Hematopoietic multipotent progenitor cell treated with erythropoietin and hydrocortisone succinate and interleukin-3 and kit ligand, for 17 days (in vitro differentiated cells): Measurements from ENCODE around the gene UBAP2.
A peak's percentile ranks its signal among the peaks of the same experiment; 100 is the strongest.
"Not testable (repeated sequence)": the region's sequence is repeated elsewhere in the genome, so short reads cannot be mapped to it uniquely, and the experiment has no call there.

ENCODE experiments used
- DNase-seq: peaks from one replicate; pipeline ENCODE4 v3.0.0-alpha.2; 2015; ENCODE audit warnings: low spot score

The UBAP2 gene

DNA sequence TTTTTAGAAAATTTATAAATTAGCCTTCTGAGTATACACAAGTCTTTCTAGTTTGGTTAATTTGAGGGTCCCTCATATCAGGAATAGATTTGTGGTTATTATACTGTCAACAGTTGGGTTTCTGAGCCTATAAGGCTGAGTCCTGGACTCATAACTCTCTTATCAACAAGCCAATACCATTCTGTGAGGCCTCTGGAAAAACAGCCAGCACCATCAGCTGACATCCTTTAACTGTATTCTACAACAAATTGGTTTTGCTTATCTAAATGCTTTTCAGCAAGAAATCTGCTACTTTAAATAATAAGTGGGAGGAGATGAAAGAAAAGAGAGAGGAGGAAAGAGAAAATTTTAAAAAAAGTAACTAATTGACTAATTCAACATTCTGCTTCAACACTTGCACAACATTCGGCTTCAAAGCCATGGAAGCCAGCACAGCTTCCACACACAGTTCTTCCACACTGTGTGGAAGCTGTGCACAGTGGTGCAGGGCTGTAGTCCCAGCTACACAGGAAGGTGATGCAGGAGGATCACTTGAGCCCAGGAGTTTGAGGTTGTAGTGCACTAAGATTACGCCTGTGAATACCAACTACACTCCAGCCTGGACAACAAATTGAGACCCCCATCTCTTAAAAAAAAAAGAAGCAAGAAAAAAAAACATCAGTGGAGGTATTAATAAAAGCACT, 84.5 kb downstream of the UBAP2 start:
- no peak for DNase-seq

DNA sequence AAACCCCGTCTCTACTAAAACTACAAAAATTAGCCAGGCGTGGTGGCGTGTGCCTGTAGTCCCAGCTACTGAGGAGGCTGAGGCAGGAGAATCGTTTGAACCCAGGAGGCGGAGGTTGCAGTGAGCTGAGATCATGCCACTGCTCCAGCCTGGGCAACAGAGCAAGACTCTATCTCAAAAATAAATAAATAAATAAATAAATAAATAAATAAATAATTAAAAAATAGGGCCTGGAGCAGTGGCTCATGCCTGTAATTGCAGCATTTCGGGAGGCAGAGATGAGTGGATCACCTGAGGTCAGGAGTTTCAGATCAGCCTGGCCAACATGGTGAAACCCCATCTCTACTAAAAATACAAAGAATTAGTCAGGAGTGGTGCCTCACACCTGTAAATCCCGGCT, 86.2 kb downstream of the UBAP2 start:
- DNase-seq, result not testable (repeated sequence)

- no peak for DNase-seq
Measured at GRCh38 chr9:33959725-33960124, 89.0 kb downstream of the UBAP2 start.

DNA sequence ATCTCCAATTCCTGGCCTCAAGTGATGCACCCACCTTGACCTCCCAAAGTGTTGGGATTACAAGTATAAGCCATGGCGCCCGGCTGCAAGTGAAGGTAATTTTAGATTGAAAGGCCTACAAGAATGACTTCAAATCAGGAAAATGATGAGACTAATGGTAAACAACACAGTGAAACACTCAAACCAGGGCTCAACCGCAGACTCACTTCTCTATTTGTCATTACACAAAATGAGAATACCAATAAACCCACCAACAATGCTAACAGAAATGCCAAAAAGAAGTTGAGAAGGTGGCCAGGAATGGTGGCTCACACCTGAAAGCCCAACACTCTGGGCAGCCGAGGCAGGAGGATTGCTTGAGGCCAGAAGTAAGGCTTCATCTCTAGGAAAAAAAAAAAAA, 92.1 kb downstream of the UBAP2 start:
- no peak for DNase-seq

DNA sequence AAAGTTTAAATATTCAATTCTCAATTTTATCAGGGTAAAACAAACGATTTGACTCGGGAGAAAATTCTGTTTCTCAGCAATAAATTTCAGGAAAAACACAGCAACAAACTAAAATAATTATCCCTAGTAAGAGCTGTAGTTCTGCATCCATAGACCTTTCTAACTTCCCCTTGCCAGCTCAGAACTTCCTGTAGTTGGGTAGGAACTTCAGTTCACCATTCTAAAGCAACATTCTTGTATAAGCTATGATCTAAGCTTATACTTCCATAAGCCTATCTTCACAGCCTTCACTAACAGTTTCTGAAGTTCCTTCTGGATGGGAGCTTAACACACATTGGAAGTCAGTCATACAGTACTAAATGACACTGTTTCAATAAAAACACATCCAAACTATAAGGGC, 96.6 kb downstream of the UBAP2 start:
- no peak for DNase-seq

- no peak for DNase-seq
Measured at GRCh38 chr9:33950371-33950770, 98.3 kb downstream of the UBAP2 start.

- DNase-seq, result no peak
Measured at GRCh38 chr9:33946779-33947535, 101.7 kb downstream of the UBAP2 start.

- DNase-seq, result no peak
Measured at GRCh38 chr9:33943389-33943788, 105.3 kb downstream of the UBAP2 start.

- DNase-seq, result no peak
Measured at GRCh38 chr9:33942471-33943083, 106.1 kb downstream of the UBAP2 start.

DNA sequence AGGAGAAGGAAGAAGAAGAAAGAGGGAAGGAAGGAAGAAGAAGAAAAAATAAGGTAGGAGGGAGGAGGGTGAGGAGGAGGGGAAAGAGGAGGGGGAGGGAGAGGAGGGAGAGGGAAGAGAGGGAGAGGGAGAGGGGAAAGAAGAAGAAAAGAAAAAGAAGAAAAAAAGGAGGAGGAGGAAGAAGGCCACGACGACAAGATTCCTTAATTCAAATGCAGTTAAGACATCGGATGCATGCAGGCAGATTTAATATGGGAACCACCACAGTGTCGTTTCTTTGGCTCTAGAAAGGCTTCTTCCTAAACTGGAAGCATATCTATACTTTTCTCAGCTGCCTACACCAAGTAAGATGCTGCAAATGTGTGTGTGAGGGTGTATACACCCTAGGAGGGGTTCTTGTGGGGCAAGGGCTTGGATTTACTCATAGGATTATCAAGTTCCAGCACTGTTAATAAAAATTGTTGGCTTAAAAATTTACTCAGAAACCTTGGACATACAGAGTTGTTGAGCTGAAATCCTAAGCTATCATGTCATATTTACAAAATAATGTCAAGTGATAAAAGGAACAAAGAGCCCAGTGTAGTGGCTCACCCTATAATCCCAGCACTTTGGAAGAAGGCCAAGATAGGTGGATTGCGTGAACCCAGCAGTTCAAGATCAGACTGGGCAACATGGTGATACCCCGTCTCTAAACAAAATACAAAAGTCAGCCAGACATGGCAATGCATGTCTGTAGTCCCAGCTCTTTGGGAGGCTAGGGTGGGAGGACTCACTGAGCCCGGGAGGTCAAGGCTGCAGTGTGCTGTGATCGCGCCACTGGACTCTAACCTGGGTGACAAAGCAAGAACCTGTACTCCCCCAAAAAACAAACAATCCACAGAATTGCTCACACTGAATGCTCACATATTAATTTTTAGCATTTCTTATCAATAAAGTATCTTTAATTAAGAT, 108.5 kb downstream of the UBAP2 start:
- no peak for DNase-seq

DNA sequence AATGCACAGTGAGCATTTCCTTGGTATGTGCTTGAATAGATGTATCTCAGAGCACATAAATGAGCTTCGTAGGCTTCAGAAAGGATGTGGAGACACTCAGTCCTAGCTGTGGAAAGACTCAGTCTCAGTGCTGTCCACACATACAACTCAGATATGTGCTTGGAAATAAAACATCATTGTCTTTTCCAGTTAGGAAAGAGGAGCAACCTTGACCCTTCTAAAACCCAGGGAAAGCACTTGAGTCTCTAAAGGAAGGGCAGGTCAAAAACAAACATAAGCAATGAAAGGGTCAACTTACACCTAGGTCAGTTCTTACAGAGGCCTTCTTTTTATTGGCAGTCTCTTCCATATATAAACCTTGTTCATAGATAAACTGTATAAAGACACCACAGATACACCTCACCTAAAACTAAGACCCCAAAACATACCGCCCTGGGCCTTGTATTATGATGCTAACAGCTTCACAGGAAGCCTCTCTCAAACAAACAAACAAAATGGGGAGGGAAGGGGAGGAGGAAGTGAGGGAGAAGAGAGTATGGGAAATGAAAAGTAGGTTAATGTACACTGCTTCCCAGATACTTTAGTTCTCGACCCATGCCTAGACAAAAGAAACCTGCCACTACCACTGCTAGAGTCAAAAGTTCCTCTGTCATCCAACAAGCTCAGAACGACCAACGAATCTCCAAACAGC, 114.4 kb downstream of the UBAP2 start:
- no peak for DNase-seq

- DNase-seq, result no peak
Measured at GRCh38 chr9:33932078-33932807, 116.4 kb downstream of the UBAP2 start.

DNA sequence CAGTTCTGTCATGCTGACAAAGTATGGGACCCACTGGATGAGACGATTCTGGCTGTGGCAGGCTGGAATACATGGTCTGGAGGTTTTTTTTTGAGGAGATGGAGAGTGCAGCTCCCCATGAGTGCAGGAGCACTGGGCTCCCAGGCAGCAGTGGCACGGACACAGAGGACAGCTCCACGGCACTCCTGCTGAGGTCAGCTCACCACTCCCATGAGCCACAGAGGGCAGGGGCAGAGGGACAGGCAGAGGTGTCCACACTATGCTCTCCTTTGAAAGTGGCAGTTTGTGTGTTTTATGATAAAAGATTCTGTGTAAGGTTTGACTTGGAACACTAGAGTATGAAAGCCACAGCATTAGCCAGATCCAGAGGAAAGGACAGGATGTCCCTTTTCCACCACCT, 117.4 kb downstream of the UBAP2 start:
- DNase-seq, result no peak

GRCh38 chr9:33927694-33928093, 121.0 kb downstream of the UBAP2 start:
- DNase-seq, result no peak

GRCh38 chr9:33926746-33927485, 121.8 kb downstream of the UBAP2 start:
- DNase-seq, result no peak

GRCh38 chr9:33924978-33925797, 123.5 kb downstream of the UBAP2 start:
- peak; percentile 45 for DNase-seq

DNA sequence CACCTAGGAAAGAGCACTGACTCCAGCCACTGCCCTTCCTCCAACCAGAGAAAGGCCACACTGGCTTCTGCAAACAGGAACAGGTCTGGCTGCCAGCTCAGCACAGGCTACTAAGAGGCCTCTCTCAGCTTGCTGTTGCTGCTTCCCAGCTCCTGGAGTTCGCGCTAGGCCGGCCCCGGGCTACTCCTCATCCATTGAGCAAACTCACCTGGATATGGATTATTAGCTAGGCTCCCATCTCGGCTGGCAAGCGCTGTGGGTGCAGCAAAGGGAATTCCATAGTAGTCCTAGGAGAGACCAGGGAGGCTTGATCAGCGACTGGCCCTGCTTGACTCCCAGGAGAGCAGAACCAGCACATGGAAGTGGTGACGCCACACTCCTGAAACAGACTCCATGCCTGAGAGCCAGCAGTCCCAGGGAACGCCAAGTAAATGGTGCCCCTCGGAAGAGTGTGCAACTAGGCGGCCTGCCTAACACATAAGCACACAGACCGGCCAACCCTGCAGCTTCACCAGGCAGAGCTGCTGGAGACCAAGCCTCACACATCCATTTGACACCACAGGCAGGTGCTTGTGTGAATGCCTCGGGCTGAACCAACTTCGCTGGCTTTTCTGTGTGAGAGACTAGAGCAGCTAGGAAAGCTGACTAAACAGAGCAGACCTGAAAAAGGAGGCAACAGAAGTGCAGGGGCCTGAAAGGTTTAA, 124.5 kb downstream of the UBAP2 start:
- DNase-seq, result no peak

- no peak for DNase-seq
Measured at GRCh38 chr9:33923079-33923478, 125.6 kb downstream of the UBAP2 start.
